ENCODE results near the gene AHR.

Gene AHR

GRCh38 chr7:17298102-17298839, at the start of gene AHR:
Gene AHR (plus strand): TSS chr7:17298652. CDS start chr7:17299265, 613 bp downstream.
- DNase-seq: peak; percentile 42

GRCh38 chr7:17253885-17254284, 44.6 kb upstream of the AHR start:
- DNase-seq: no peak

GRCh38 chr7:17255926-17256325, 42.5 kb upstream of the AHR start:
- no peak for DNase-seq

- no peak for DNase-seq
Measured at GRCh38 chr7:17256375-17256774, 42.1 kb upstream of the AHR start.

- DNase-seq: no peak
Measured at GRCh38 chr7:17266565-17266964, 31.9 kb upstream of the AHR start.

GRCh38 chr7:17269341-17270221, 28.9 kb upstream of the AHR start:
- no peak for DNase-seq

- no peak for DNase-seq
Measured at GRCh38 chr7:17274551-17275245, 23.8 kb upstream of the AHR start.

- no peak for DNase-seq
Measured at GRCh38 chr7:17275749-17276671, 22.4 kb upstream of the AHR start.

GRCh38 chr7:17279061-17279460, 19.4 kb upstream of the AHR start:
- no peak for DNase-seq

- no peak for DNase-seq
Measured at GRCh38 chr7:17289074-17289645, 9.3 kb upstream of the AHR start.

- DNase-seq: no peak
Measured at GRCh38 chr7:17292843-17293242, 5.6 kb upstream of the AHR start.

- no peak for DNase-seq
Measured at GRCh38 chr7:17293481-17293880, 5.0 kb upstream of the AHR start.

- no peak for DNase-seq
Measured at GRCh38 chr7:17297243-17297642, 1.2 kb upstream of the AHR start.

- no peak for DNase-seq
Measured at GRCh38 chr7:17298840-17299482, 509 bp downstream of the AHR start.

- DNase-seq: no peak
Measured at GRCh38 chr7:17299483-17299991, 1.1 kb downstream of the AHR start.

GRCh38 chr7:17300012-17300411, 1.6 kb downstream of the AHR start:
- no peak for DNase-seq

GRCh38 chr7:17300437-17300836, 2.0 kb downstream of the AHR start:
- DNase-seq: no peak

GRCh38 chr7:17301471-17302456, 3.3 kb downstream of the AHR start:
- no peak for DNase-seq

GRCh38 chr7:17302575-17303142, 4.2 kb downstream of the AHR start:
- no peak for DNase-seq

- DNase-seq: no peak
Measured at GRCh38 chr7:17304926-17305325, 6.5 kb downstream of the AHR start.

All from NCI-H2227 treated with DMSO at 0.1 percent for 48 hours (cell line).